HG02938 (cell line): Measurements from ENCODE around the gene SETD1A.

Experiments used
- ATAC-seq: cut with Tn5 transposase; IDR thresholded peaks from one replicate; pipeline ENCODE4 v1.9.1; 2021; ENCODE audit warnings: mild to moderate bottlenecking, moderate library complexity; ENCODE audit not compliant: unreplicated experiment

The SETD1A gene

DNA sequence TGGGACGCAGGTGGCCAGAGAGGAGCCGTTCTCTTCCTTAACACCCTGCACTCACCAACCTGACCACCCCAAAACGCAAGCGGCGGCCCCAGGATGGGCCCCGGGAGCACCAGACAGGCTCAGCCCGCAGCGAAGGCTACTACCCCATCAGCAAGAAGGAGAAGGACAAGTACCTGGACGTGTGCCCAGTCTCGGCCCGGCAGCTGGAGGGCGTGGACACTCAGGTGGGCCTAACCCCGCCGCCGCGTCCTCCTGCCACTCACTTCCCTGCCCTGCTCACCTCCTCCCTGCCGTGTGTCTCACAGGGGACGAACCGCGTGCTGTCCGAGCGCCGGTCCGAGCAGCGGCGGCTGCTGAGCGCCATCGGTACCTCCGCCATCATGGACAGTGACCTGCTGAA, 22.9 kb downstream of the SETD1A start:
- ATAC-seq = no peak

- ATAC-seq = no peak
Measured at GRCh38 chr16:30980959-30981358, 23.4 kb downstream of the SETD1A start.

DNA sequence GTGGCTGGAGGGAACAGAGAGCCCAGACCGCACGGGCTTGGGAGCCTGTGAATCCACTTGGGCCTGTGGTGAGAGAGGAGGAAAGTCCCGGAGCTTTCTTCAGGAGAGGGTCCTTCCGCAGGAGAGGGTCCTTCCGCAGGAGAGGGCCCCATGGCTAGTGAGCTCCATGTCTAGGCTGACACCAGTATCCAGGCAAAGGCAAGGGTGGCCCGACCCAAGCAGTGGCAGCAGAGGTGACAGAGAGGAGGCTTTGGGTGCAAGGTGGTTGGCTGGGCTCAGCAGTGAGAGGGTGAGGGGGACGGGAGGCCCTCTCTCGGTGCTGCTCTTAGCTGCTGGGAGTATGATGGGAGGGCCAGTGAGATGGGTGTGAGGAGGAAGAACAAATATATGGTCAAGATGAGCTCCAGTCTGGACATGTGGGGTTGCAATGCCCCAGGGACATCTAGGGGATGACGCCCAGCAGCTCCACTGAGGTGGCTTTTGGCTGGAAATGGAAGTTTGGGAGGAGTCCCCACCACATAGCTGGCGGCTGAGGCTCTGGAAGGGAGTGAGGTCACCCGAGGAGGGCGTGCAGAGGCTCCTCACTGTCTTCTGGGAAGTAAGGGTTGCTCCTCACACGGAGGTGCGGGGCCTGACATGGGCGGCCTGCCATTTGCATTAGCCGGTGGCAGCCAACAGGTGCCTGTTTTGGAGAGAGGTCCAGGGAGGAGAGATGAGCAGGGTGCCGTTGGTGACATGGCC, 25.2 kb downstream of the SETD1A start:
- ATAC-seq = no peak

- no peak for ATAC-seq
Measured at GRCh38 chr16:30983289-30983889, 25.8 kb downstream of the SETD1A start.

- ATAC-seq = no peak
Measured at GRCh38 chr16:30983898-30984610, 26.5 kb downstream of the SETD1A start.

- no peak for ATAC-seq
Measured at GRCh38 chr16:30984669-30985400, 27.3 kb downstream of the SETD1A start, which contains the start of gene HSD3B7. Gene HSD3B7 (plus strand): TSS chr16:30985207. CDS start chr16:30985659, 452 bp downstream.

- no peak for ATAC-seq
Measured at GRCh38 chr16:30985401-30986128, 28.0 kb downstream of the SETD1A start.

GRCh38 chr16:30986129-30986991, 28.8 kb downstream of the SETD1A start:
- ATAC-seq = no peak

- no peak for ATAC-seq
Measured at GRCh38 chr16:30987581-30988190, 30.1 kb downstream of the SETD1A start.

GRCh38 chr16:30989469-30990047, 32.0 kb downstream of the SETD1A start:
- no peak for ATAC-seq

DNA sequence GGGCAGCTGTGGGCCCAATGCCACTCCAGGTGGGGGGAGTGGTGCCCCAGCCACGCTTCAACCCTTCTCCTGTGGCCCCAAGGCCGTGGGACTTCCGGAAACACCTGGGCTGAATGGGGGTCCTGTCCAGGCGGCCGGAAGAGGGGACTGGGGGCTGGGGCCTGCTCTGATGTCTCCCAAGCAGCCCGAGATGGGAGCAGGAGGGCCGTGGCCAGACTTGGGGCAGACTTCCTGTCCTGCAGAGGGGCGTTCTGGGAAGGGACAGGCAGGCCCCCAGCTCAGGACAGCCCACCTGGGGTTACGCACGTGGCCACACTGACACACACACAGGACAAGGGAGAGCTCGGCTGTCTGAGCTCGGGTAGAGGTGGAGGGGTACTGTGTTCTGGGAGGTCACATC, 32.6 kb downstream of the SETD1A start:
- ATAC-seq = no peak

- ATAC-seq = no peak
Measured at GRCh38 chr16:30991052-30991451, 33.5 kb downstream of the SETD1A start.

GRCh38 chr16:30992276-30992780, 34.8 kb downstream of the SETD1A start:
- no peak for ATAC-seq

DNA sequence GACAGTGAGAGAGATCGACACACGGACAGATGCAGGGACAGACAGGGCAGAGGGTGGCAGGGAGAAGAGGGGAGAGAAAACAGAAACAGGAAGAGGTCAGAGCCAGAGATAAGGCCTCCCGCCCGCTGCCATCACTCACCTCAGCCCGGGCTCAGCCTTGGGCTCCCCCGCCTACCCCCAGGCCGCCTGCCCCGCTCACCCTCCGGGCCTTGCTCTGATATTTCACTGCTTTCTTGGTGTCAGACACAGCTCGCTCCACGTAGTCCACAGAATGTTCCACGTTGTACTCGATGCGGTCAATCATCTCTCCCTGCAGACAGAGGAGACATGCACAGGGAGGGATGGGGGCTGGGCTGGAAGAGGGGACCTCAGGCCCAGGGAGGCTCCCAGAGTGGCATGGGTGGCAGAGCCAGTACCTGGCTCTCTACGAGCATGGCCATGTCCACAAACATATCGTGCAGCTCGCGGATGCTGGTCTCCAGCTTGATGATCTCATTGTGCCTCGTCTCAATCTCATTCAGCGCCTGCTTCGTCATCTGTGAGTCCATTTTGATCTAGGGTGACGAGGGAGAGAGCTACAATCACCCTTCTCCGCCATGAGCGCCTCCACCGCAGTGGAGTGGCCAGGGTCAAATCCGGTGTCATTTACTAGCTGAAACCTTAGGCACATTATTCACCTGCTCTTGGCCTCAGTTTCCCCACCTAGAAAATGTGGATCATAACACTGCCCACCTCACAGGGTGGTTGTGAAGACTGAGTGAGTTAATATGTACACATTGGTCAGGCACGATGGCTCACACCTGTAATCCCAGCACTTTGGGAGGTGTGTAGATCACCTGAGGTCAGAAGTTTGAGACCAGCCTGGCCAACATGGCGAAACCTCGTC, 35.6 kb downstream of the SETD1A start:
- ATAC-seq = no peak

GRCh38 chr16:30995927-30996323, 38.4 kb downstream of the SETD1A start:
- ATAC-seq = no peak

DNA sequence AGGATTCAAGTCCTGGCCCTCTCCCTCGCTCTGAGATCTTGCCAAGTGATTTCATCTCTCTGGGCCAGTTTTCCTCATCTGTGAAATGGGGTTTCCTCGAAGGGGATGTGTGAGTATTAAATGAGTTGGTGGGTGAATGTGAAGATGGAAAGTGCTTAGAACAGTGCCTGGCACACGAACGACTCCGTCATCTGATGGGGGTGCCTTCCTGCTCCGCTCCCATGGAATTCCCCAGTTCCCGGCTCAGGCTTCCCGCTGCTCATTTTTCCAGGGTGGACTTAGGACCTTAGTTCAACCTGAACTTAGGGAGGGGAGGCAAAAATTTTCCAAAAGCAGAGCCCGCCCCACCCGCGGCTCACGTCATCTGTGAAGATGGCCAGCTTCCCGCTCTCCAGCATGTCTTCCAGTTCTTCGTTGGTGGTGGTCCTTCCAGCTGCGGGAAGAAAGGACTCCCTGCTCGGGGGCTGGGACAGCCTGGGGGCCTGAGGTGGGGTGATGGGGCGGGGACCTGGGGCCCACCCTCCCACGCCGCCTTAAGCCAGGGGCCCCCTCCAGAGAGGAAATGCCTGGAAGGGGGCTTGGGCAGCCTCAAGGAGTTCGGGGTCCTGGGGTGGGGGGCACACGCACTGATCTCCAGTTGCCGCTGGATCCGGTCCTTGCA, 38.9 kb downstream of the SETD1A start:
- ATAC-seq = no peak
